ENCODE measurements around the gene PTPRN2.

PTPRN2 gene

DNA sequence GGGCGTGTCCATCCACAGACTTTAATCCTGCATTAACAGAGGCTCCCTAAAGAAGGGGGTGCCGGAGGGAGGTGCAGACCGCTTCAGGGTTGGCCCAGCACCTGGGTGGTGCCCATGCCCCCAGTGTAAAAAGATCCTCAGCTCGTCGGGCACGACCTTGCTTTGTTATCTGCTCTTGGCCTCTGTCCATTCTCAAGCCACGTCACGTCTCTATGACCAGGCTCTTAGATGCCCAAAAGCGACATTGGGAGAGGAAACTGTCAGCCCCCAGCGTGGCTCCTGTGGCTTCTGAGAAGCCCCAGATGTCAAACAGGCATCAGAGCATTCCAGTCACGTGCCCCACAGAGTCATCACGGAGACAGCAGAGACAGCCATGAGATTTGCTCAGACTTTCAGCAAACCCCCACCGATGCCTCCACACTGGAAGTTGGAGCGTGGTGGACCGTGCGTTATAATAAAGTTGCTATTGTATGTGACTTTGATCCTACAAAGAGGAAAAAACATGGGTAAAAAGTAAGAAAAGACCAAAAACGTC, 55.5 kb downstream of the PTPRN2 start:
- no peak overlapping the region for H3K9ac ChIP-seq
- H3K36me3 ChIP-seq (ENCODE audit: control insufficient read depth, insufficient read depth, low read length) = no peaks in the 10 kb centered on the region
- TF ChIP-seq, protein P1, sequence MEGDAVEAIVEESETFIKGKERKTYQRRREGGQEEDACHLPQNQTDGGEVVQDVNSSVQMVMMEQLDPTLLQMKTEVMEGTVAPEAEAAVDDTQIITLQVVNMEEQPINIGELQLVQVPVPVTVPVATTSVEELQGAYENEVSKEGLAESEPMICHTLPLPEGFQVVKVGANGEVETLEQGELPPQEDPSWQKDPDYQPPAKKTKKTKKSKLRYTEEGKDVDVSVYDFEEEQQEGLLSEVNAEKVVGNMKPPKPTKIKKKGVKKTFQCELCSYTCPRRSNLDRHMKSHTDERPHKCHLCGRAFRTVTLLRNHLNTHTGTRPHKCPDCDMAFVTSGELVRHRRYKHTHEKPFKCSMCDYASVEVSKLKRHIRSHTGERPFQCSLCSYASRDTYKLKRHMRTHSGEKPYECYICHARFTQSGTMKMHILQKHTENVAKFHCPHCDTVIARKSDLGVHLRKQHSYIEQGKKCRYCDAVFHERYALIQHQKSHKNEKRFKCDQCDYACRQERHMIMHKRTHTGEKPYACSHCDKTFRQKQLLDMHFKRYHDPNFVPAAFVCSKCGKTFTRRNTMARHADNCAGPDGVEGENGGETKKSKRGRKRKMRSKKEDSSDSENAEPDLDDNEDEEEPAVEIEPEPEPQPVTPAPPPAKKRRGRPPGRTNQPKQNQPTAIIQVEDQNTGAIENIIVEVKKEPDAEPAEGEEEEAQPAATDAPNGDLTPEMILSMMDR (IDR thresholded peaks at IDR 0.05) = no peak
- no peaks in the 10 kb centered on the region for H3K79me2 ChIP-seq
- no peak overlapping the region for H3K27ac ChIP-seq
- H3K4me2 ChIP-seq (ENCODE audit: low read length) = no peak overlapping the region
- H3K27me3 ChIP-seq (ENCODE audit: control insufficient read depth, insufficient read depth, low read length) = no peaks in the 10 kb centered on the region
- H2AFZ ChIP-seq = no peak overlapping the region
- peaks cover 6% of the 10 kb centered on the region for H3K4me1 ChIP-seq
- no peaks in the 10 kb centered on the region for H3K9me3 ChIP-seq (ENCODE audit: control insufficient read depth, low read length)
- no peak overlapping the region for H3K4me3 ChIP-seq (ENCODE audit: low read depth, low read length)

DNA sequence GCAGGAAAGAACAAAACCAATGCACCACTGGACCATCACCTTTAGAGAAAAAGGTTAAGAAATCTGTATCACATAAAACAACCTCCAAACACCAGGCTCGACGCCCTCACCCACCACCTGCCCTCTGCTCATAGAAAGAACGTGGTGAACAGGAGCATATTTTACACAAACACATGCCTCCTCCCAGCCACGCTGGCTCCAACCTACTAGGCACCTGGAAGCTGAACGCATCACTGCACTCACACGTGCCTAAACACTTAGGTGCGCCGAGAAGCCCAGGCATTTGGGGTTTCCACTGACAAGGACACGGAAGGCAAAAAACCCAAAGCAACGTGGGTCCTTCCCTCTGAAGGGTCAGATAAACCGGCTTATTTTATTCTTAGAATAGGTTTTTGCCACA, 56.0 kb downstream of the PTPRN2 start:
- Histone ChIP-seq H3K4me2 (ENCODE audit: low read length) (no peak overlapping the region), H3K79me2 (no peaks in the 10 kb centered on the region), H3K4me3 (ENCODE audit: low read depth, low read length) (no peak overlapping the region), H3K36me3 (ENCODE audit: control insufficient read depth, insufficient read depth, low read length) (no peaks in the 10 kb centered on the region), H2AFZ (no peak overlapping the region), H3K27me3 (ENCODE audit: control insufficient read depth, insufficient read depth, low read length) (no peaks in the 10 kb centered on the region), H3K27ac (no peak overlapping the region), H3K9ac (no peak overlapping the region), H3K9me3 (ENCODE audit: control insufficient read depth, low read length) (no peaks in the 10 kb centered on the region), H3K4me1 (peaks cover 6% of the 10 kb centered on the region)
- TF ChIP-seq, protein P1 (IDR thresholded peaks at IDR 0.05) = no peak

DNA sequence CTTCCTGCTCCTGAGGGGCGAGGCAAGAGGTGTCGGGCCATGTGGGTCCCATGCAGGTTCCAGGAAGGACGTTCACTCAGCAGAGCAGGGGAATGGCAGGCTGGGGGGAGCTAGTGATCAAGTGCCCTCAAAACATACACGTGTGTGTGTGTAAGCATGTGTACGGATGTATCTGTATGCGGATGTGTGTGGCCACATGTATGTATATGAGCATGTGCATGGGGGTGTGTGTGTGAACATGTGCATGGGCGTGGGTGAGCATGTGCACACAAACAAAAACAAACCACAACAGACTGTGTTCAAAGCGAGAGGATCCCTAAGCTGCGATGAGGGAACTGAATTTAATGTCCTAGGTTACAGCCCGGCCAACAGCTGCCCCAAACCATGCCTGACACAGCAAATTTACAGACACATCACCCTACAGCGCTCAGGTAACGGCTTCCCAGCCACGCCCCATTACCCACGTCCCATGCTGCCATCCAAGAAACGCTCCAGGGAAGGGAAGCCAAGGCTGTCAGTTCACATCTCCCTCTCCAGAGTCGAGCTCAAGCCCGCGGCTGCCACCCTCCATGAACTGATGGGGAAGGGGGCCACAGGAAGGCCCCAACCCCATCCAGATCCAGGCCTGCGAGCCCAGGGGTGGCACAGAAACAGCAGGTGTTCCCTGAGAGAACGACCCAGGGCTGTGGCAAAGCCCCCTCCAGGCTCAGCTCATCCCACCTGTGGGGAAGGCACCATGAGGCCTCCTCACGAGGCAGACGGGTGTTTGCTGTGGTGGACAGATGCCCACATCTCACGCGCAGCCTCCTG, 56.6 kb downstream of the PTPRN2 start:
- Histone ChIP-seq H2AFZ (no peak overlapping the region), H3K9me3 (ENCODE audit: control insufficient read depth, low read length) (no peaks in the 10 kb centered on the region), H3K27me3 (ENCODE audit: control insufficient read depth, insufficient read depth, low read length) (no peaks in the 10 kb centered on the region), H3K4me1 (peaks cover 6% of the 10 kb centered on the region), H3K4me3 (ENCODE audit: low read depth, low read length) (no peak overlapping the region), H3K4me2 (ENCODE audit: low read length) (no peak overlapping the region), H3K36me3 (ENCODE audit: control insufficient read depth, insufficient read depth, low read length) (no peaks in the 10 kb centered on the region), H3K27ac (no peak overlapping the region), H3K9ac (no peak overlapping the region), H3K79me2 (no peaks in the 10 kb centered on the region)
- TF ChIP-seq, protein P1 (IDR thresholded peaks at IDR 0.05) = no peak

DNA sequence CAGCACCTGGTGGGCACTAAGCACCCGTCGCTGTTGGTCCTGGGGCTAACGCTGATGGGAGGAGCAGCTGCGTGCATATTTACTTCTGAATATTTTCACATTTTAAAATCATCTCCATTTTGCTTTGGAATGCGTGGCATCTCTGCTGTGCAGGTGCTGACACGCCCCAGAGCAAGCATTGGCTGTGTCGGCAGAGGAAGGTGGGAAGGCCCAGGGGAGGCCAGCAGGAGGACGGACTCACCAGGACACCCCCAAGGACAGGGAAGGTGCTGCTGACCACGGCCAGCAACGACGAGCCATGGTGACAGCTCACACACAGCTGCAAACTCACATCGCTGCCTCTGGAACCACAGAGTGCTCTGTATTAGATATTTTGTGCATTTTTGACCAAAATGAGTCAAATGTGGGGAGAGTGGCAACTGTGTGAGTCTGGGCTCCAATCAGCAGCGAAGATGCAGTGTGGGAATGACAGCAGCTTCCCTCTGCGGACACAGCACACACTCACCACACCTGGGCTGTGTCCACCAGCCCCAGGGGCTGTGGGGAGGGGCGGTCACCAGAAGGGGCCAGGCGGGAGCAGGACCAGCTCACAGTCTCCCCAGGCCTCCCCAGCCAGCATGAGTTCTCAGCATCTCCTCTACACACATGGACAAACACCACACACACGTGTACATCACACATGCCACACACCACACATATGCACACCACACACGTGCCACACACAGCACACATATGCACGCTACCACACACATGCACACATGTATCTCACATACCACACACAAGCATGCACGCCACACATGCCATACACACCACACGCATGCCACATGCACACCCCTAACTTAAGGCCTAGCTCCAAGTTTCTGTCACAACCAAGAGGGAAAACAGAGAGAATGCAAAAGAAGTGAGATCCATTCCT, 58.2 kb downstream of the PTPRN2 start:
- Histone ChIP-seq H3K36me3 (ENCODE audit: control insufficient read depth, insufficient read depth, low read length) (no peaks in the 10 kb centered on the region), H3K4me2 (ENCODE audit: low read length) (no peak overlapping the region), H3K9ac (no peak overlapping the region), H3K27ac (no peak overlapping the region), H3K9me3 (ENCODE audit: control insufficient read depth, low read length) (no peaks in the 10 kb centered on the region), H3K79me2 (no peaks in the 10 kb centered on the region), H3K27me3 (ENCODE audit: control insufficient read depth, insufficient read depth, low read length) (no peaks in the 10 kb centered on the region), H2AFZ (no peak overlapping the region), H3K4me3 (ENCODE audit: low read depth, low read length) (no peak overlapping the region), H3K4me1 (peaks cover 5% of the 10 kb centered on the region)
- TF ChIP-seq, protein P1 (IDR thresholded peaks at IDR 0.05) = no peak

All from parathyroid adenoma (tissue), 2 donors.